Fibroblast of mammary gland (primary cell): ENCODE results near the gene UBR2.
A peak's percentile ranks its signal among the peaks of the same experiment; 100 is the strongest.

Source experiments
- DNase-seq: peaks from one replicate; pipeline ENCODE4 v3.0.0-alpha.2; 2010; ENCODE audit warnings: low read depth
- H3K4me3 ChIP-seq: 2 replicates; pipeline ENCODE4 v1.5.1; 2011; ENCODE audit warnings: low read depth, mild to moderate bottlenecking, low read length, moderate library complexity; ENCODE audit not compliant: control insufficient read depth
- CTCF ChIP-seq: conservative IDR thresholded peaks from 2 replicates; pipeline ENCODE4 v1.5.1; 2011; ENCODE audit warnings: low read depth, low read length, inconsistent platforms; ENCODE audit not compliant: control insufficient read depth, insufficient read depth

The UBR2 gene

GRCh38 chr6:42563697-42564505 lies at the start of gene UBR2:
TSS of gene UBR2 (plus strand) at chr6:42564029. CDS start at chr6:42564320, 291 bp downstream.
- TF ChIP-seq CTCF: peak; percentile 0
- DNase-seq: peak; percentile 98
- peak within 1 kb of the TSS; percentile 97 for H3K4me3 ChIP-seq

GRCh38 chr6:42514745-42515144 lies 49.1 kb upstream of the UBR2 start:
- no peak overlapping the region for H3K4me3 ChIP-seq
- no peak for TF ChIP-seq CTCF
- DNase-seq: no peak

GRCh38 chr6:42519779-42520178 lies 44.0 kb upstream of the UBR2 start:
- no peak for TF ChIP-seq CTCF
- no peak for DNase-seq

GRCh38 chr6:42520786-42521607 lies 42.8 kb upstream of the UBR2 start:
- H3K4me3 ChIP-seq: no peak overlapping the region
- DNase-seq: peak; percentile 85
- no peak for TF ChIP-seq CTCF

More at GRCh38 chr6:42519779-42520178, 44.0 kb upstream of the UBR2 start:
- no peak overlapping the region for H3K4me3 ChIP-seq

GRCh38 chr6:42522036-42522435 lies 41.8 kb upstream of the UBR2 start:
- no peak overlapping the region for H3K4me3 ChIP-seq
- no peak for TF ChIP-seq CTCF
- no peak for DNase-seq

- DNase-seq: peak; percentile 28
- no peak overlapping the region for H3K4me3 ChIP-seq
- no peak for TF ChIP-seq CTCF
Observed at GRCh38 chr6:42522942-42523814, 40.7 kb upstream of the UBR2 start.
